ENCODE measurements around the gene TMEM186.
"Not testable (repeated sequence)": the region's sequence is repeated elsewhere in the genome, so short reads cannot be mapped to it uniquely, and the experiment has no call there.

TMEM186 gene, protein sequence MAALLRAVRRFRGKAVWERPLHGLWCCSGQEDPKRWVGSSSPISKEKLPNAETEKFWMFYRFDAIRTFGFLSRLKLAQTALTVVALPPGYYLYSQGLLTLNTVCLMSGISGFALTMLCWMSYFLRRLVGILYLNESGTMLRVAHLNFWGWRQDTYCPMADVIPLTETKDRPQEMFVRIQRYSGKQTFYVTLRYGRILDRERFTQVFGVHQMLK

DNA sequence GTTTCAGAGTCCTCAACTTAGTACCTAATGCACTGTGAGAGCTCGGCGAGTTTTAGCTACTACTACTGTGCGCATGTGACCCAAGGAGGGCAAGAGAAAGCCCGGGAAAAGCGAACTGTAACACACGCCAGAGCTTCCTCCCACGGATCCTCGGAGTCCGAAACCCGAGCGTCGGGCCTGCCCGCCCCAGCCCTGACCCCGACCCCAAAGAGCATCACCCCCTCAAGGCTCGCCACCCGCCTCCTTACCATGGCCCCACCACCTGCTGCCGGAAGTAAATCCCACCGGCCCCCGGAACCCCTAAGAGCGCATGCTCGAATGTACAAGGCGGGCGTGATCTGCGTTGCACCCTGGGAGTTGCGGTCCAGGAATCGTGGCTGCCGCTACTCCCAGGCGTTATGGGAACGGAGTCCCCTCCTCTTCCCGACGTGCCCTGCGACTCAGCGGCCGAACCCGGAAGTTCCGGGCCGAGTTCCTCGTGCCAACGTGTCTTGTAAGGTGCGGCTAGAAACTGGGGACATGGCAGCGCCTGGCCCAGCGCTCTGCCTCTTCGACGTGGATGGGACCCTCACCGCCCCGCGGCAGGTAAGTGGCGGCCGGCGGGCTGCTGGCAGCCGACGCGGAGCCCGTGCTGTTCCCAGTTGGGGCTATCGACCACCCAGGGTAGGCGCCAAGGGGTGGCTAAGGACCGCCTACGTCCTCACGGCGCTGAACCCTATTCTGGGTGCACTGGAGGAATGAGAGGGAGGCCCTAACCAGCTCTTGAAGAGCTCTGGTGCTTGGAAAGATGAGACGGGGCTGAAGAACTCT, at the start of gene TMEM186, which contains the start of gene PMM2:
TMEM186 (minus strand) TSS at position 276 of the 810 bp plus-strand sequence; CDS start at position 251, 25 bp downstream.
PMM2 (plus strand) TSS at position 476 of the 810 bp plus-strand sequence; CDS start at position 520, 44 bp downstream.
- FAIRE-seq (peak; percentile 73), DNase-seq (ENCODE audit: low spot score) (peak; percentile 99)

DNA sequence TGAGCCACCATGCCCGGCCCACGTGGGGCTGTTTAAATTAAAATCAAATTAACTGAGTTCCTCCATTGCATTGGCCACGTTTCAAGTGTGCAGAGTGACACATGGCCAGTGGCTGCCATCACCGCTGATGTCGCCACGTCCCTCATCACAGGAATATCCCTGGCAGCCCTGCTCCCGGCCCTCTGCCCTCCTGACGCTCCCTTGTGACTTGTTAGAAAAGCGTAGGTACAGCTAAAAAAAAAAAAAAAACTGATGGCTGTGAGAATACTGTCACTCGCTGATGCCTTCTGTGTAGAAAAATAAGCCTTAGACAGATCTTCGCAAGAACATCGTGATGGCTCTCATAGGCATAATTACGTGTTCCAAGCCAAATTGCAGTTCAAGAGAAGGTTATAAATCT, 49.7 kb upstream of the TMEM186 start:
- DNase-seq (ENCODE audit: low spot score) (peak; percentile 1), FAIRE-seq (no peak)

DNA sequence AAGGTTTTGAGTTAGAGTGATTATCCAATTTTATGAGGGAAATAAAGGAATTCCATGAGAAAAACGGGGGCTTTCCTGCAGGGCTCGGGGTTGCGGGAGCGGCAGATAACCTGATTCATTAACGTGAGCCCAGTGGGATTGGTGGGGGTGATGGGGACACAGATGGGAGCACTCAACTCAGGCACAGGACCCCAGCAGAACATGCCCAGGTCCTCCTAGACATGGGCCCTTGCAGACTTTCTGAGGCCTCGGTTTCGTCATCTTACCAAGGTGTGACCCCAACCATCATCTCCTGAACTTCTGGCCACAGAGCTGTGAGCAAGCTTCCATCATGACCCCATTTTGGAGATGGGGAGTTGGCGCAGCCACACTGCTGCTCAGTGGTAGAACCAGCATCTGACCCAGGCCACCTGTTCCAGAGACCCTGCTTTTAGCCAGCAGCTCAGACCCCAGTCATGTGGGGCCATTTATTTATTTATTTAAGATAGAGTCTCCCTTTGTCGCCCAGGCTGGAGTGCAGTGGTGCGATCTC, 49.0 kb upstream of the TMEM186 start:
- DNase-seq (ENCODE audit: low spot score) (peak; percentile 1), FAIRE-seq (no peak)

DNA sequence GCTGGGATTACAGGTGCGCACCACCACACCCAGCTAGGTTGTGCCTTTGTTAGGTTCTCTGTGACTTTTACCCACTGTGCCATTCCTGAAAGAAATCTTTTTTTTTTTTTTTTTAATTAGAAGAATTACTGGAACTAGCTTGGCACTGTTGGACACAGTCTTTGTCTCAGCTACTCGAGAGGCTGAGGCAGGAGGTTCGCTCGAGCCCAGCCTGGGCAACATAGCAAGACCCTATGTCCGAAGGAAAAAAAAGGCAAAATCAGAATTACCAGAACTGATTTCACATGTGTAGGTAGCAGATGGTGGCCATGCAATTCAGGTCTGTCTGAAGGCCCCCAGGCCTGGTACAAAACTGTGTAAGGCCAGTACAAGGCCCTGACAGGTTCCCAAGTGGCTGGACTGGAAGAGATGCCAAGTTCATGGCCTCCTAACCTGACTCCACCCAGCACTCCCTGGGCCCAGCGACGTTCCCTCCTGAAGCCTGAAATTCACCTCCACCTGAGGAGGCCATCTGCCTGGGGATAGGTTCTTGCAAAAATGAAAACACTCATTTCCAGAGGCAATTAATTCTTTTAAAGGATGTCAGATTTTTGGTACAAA, 48.4 kb upstream of the TMEM186 start:
- FAIRE-seq (no peak), DNase-seq (ENCODE audit: low spot score) (peak; percentile 1)

DNA sequence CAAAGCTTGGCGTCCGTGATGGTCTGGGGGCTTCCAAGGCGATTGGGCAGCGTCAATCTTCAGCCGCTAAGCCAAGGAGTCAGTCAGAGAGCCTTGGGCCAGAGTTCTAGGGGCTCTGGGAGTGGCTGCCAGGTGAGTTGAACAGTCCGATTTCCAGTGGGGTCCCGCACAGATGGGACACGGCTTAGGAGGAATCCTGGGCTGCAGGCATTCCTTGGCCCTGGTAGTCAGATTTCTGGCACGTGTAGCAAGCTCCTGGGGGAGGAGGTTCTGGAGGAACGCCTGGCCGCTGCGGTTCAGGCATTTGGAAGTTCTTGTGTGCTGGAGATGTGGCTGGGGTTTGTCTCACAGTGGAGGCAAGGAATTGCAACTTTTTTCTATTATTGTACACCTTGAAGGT, 45.9 kb upstream of the TMEM186 start:
- not testable (repeated sequence) for FAIRE-seq; DNase-seq (ENCODE audit: low spot score)

DNA sequence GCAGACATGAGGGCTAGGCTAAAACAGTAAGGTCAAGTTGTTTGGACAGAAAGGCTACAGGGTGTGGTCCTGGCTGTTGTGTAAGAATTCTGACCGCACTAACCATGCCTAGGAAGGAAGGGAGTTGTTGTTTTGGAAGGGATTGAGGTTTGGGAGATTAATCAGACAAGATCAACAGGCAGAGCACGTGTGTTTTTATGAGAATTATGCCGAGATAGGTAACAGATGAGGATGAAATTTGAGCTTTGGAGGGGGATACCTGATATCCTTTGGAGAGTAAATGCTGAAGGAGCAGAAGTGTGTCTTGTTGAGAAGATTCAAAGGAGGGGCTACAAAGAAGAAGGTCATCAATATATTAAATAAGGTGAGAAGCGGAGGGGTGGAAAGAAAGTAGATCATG, 44.6 kb upstream of the TMEM186 start:
- DNase-seq (ENCODE audit: low spot score); FAIRE-seq: not testable (repeated sequence)

DNA sequence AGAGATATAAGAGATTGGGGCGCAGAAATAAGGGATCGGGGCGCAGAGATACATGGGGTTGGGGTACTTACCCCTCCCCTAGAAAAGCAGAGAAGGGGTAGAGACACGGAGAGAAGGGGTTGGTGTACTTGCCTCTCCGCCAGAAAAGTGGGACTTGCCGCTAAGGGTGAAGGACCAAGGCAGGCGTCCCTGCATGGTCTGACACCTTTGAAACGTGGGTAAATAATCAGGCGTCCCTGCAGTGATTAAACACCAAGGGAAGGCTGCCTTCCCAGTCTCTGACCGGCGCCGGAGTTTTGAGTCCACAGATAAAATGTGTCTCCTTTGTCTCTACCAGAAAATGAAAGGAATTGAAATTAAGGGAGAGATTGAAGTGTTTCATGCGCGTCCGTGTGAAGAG, 40.2 kb upstream of the TMEM186 start:
- DNase-seq (ENCODE audit: low spot score); FAIRE-seq: not testable (repeated sequence)

DNA sequence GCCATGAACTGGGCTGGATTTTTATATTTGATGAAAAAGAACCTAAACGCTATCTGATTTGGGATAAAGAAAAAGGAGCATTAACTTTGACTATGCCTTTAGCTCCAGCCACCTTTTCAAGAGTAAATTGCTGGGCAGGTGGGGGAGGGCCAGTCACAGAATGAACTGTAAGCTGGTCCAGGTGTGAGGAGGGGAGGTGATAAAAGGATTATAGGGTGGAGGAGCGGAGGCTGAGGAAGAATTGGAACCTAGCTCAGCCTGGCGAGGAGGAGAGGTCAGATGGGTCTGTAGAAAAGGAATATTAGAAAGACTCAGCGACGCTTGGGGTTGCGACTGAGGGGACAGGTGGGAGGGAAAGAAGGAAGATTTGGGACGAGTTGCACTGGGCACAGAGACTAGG, 39.4 kb upstream of the TMEM186 start:
- not testable (repeated sequence) for DNase-seq (ENCODE audit: low spot score); FAIRE-seq

DNA sequence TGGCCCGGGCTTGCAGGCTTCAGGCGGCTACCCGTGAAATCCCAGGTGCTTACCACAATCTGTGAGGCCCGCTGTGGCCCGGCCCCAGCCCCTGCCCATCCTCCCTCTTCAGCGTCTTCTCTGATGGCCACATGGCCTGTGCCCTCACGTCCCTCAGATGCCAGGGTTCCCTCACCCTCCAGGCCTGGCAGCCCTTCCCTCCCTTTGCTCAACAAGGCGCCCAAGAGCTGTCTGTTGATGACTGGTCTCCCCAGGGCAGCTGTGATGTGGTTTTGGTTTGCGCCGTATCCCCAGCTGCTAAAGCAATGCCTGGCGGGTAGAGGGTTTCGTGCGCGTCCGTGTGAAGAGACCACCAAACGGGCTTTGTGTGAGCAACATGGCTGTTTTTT, 35.3 kb upstream of the TMEM186 start:
- DNase-seq (ENCODE audit: low spot score) (no peak), FAIRE-seq (no peak)

DNA sequence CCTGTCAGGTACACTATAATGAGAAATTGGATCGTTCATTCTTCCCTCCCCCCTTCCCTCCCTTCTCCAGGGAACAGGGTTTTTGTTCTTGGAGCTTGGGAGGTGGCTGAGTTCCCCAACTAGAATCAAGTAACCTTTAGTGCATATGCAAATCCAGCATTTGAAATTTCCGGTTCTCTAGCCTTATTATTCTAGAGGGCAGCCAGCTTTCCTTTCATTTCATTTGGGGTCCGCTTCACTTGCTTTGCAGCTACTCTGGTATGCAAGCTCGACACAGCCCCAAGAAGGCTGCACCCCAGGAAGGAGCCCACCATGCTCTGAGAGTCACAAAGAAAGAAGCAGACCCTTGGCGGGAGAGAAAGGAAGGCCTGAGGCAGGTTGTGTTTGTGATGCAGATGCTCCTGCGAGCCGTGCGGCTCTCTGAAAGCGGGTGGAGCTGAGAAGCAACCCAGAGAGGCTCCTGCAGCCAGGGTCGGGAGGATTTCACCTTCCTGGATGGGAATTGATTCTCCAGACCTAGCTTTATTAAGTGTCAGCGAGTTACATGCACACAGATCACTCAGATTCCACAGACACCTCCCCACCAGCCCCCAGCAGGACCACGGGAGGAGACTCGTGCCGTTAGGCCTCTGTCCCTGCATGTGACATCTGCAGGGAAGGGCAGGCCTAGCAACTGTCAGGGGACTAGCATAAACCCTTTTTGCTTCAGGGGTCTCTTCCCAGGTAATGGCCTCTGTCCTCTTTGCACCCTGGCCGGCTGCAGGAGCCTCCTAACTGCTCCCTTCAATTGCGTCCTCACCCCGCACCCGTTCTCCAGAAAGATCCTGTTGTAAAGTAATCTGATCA, 34.7 kb upstream of the TMEM186 start:
- FAIRE-seq (no peak), DNase-seq (ENCODE audit: low spot score) (no peak)

DNA sequence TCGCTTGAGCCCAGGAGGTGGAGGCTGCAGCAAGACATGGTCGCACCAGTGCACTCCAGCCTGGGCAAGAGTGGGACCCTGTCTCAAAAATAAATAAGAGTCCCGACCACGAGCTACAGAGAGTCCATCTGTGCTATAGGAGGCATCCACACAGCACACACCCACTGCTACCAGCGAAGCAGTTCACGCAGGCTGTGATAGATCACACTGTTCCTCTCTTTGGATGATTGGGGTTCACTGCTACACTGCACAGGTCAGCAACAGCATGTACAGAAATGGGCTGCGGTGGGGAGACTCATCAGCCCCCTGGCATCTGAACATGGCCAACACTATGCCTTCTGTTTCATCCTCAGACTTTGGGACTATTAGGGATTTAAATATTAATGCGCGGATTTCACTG, 34.0 kb upstream of the TMEM186 start:
- no peak for FAIRE-seq
- no peak for DNase-seq (ENCODE audit: low spot score)

DNA sequence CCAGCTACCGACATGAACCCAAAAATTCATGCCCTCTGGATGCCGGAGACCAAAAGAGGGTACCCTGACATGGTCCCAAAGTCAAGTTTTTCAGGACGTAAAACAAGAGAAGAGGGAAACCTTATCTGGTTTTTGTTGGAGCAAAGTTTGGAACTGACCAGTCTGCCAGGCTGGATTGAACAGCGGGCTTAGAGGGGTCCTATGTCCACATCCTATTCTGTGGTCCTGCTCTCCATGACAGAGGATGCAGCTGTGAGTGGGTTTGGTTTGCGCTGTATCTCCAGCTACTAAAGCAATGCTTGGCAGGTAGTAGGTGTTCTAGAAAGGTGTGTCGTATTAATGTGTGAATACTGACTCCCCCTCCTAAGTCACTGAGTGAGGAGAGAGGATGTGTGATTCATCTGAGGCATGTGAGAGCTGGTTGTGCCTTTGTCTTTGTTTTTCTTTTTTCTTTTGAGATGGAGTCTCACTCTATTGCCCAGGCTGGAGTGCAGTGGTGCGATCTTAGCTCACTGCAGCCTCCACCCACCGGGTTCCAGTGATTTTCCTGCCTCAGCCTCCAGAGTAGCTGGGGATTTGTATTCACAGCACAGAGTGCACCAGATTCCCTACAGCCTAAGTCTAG, 31.2 kb upstream of the TMEM186 start:
- no peak for FAIRE-seq
- DNase-seq (ENCODE audit: low spot score): no peak

DNA sequence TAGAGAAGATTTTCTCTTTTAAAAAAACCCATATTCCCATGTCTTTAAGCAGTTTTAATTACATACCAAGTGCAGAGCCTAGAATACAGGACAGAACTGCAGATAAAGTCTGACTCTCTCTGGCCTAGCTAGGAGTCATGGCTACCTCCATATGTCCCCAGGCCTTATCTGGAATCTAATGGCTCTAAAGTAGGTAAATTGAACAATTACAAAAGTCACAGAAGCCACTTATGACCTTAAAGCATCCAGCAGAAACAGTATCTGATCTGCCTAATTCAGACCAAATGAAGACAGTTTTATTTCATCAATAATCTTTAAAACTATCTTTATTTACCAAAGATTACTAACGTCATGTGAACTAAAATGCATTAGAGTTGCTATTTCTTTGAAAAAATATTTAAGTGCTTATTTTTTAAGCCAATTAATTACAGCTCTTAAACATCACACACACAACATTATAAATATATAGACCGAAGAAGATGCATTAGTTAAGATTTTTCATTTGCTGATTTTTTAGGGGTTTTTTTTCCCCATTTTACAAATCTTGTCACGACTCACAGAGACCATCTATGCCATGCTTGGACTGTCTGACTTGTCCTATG, 28.9 kb upstream of the TMEM186 start:
- no peak for DNase-seq (ENCODE audit: low spot score)
- no peak for FAIRE-seq

DNA sequence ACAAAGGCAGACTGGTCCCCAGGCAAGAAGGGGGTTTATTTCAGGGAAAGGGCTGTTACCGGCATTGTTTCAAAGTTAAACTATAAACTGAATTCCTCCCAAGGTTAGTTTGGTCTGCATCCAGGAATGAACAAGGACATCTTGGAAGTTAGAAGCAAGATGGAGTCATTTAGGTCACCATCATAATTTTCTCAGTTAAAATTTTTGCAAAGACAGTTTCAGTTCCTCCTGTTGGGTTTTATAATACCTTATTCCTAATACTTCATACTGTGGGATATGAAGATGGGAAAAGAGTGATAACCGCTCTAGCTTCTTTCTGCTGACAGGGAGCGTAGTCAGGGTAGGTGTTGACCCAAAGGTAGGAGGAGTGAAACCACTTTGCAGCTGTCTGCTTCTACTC, 25.0 kb upstream of the TMEM186 start:
- FAIRE-seq: no peak

DNA sequence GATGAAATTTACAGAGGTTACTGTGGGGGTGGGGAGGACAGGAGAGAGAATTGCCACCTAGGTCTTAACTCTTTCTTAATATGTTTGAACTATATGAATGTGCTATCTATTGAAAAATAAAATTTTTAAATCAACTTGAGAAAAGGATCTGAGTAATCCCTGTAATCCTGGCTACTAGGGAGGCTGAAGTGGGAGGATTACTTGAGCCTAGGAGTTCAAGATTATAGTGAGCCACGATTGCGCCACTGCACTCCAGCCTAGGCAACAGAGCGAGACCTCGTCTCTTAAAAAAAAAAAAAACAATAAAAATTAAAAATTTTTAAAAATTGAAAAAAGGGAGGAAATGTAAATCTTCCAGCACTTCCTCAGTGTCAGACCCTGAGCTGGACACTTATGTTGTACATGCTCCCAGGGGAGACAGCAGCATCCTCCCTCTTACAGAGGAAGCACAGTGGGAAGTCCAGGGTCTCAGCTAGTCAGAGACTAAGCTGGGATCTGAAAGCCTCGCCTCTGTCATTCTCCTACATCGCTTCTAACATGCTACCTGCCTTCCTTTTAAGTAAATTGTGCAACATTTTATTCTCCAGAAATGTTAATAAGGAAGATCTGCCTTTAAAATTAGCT, 22.1 kb upstream of the TMEM186 start:
- no peak for DNase-seq (ENCODE audit: low spot score)
- no peak for FAIRE-seq

More for the DNA sequence above, 25.0 kb upstream of the TMEM186 start:
- DNase-seq (ENCODE audit: low spot score): no peak

DNA sequence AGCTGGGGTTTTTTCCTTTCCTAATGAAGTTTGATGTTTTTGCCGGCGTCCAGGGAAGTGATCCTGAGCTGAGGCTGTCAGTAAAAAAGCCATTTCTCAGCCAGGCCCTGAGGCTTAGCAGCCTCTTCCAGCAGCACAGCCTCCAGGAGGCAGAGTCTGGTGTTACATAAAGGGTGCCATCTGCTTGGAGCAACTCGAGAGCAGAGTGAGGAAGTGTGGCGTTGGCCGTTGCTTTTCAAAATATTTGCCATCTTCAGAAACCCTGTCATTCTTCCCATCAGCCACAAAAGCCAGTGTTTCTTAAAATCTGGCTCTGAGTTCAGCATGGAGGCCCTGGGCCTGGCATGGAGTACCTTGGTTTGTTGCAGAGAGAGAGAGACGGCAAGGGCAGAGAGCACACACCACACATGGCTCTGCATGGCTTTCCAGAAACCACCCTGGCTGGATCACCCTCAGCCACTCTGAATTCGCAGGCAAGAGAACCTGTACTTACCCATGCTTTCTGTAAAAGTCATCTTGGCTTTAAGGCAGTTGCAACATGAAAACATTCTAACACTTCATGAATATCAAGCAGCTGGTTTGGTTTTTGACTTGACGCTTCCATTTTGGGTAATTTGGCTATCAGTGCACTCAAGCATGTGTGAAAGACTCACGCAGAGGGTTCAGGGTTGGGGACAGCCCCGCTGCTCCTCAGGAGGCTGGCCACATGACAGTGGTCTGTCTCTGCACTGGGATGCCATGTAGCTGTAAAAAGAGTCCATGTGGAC, 21.2 kb upstream of the TMEM186 start:
- no peak for DNase-seq (ENCODE audit: low spot score)
- FAIRE-seq: no peak

DNA sequence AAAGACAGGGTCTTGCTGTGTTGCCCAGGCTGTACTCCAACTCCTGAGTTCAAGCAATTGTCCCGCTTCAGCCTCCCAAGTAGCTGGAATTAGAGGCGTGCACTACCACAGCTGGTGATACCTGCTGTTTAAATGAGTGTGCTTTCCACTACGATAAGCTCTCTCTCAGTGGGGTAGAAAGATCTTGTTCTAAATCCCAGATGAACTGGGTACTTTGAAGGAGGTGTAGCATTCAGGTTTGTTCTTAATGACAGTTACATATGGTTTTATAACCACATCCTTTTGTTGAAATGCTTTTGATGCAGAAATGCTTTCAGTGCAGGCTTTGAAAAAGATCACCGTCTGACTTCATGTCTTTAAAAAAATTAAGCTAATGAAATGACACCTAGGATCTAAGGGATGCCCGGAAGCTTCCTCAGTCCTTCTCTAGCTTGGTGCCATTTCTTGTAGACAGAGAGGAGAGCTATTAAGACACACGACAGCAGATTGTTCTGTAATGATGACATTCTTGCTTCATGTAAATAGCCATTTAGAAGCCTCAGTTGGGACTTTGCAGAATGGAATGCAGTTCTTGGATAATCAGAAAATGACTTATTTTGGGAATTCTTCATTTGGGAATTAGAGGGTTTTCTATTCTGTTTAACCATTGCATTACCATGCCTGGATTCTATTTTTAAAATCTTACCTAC, 19.7 kb upstream of the TMEM186 start:
- FAIRE-seq: no peak

DNA sequence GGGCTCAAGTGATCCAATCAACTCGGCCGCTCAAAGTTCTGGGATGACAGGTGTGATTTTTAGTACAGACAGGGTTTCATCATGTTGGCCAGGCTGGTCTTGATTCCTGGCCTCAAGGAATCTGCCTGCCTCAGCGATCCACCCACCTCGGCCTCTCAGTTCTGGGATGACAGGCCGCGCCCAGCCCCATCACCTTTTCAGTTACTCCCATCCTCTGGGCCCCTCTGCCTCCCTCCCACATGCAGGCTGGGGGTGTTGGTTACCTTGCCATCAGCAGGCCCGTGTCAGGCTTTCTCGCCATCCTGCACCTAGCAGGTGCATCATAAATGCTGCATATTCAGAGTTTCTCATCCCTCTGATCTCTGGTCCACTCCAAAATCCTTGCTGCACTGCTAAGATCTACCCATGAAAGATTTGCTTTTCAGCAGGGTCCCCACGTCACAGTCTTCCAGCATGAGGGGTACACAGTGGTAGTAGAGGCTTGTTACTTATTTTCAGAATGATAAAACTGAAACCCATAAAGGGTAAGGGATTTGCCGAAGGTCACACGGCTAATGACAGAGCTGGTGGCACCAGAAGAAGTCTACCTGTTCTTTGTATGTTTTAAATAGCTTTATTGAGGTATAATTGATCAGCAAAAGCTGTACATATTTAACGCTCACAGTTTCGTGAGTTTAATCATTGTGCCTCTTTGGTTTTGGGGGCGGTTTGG, 16.8 kb upstream of the TMEM186 start:
- no peak for FAIRE-seq

More for the DNA sequence above, 19.7 kb upstream of the TMEM186 start:
- no peak for DNase-seq (ENCODE audit: low spot score)

More for the DNA sequence above, 16.8 kb upstream of the TMEM186 start:
- no peak for DNase-seq (ENCODE audit: low spot score)

All from urothelium cell line (cell line).